ENCODE data around the gene RS1.

RS1 gene

DNA sequence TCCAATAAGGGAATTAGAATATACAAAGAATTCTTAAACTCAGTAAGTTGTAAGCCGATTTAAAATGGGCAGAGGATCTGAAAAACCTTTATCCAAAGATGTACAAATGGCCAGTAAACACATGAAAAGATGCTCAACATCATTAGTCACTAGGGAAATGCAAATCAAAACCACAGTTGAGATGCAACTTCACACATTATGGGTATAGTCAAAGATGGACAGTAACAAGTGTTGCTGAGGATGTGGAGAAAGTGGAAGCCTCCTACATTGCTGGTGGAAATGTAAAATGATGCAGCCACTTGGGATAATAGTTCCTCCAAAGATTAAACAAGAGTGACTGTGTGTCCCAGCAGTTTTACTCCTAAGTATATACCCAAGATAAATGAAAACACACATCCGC is 32.6 kb downstream of the RS1 start (continued):
- TF ChIP-seq ZNF175 (tag by site-specific recombination; IDR thresholded peaks at IDR 0.05) (no peak), IKZF3 (tag by site-specific recombination; IDR thresholded peaks at IDR 0.05) (no peak)

DNA sequence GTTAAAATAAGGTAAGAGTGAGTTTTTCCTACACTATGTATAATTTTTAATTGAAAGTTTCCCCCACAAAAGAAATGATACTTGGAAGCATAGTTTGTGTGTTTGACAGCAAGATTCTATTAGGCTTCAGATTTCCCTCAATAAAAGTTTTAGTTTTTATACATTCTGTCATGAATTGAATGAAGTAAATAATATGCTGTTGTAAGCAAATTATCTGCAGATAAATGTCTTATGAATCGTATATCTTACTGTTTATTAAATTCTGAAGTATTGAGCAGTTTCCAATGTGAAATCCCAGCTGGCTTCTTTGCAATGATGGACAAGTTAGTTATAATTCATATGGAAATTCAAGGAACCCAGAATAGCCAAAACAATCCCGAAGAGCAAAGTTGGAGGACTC is 33.5 kb downstream of the RS1 start:
- no peak overlapping the region for H3K4me3 ChIP-seq (ENCODE audit: low read depth, low read length)
- no peaks in the 10 kb centered on the region for H3K4me1 ChIP-seq (ENCODE audit: control insufficient read depth, insufficient read depth, low read length)
- H3K9me3 ChIP-seq (ENCODE audit: control insufficient read depth, insufficient read depth, low read depth, low read length): no peaks in the 10 kb centered on the region
- no peak overlapping the region for H3K27ac ChIP-seq (ENCODE audit: extremely low read depth, low read depth, low read length)
- no peaks in the 10 kb centered on the region for H3K36me3 ChIP-seq (ENCODE audit: control insufficient read depth in 2 of 2, insufficient read depth in 1 of 2, low read length in 2 of 2)
- ChIA-PET POLR2A (no interaction called here), CTCF (no interaction called here)
- TF ChIP-seq, protein P1, sequence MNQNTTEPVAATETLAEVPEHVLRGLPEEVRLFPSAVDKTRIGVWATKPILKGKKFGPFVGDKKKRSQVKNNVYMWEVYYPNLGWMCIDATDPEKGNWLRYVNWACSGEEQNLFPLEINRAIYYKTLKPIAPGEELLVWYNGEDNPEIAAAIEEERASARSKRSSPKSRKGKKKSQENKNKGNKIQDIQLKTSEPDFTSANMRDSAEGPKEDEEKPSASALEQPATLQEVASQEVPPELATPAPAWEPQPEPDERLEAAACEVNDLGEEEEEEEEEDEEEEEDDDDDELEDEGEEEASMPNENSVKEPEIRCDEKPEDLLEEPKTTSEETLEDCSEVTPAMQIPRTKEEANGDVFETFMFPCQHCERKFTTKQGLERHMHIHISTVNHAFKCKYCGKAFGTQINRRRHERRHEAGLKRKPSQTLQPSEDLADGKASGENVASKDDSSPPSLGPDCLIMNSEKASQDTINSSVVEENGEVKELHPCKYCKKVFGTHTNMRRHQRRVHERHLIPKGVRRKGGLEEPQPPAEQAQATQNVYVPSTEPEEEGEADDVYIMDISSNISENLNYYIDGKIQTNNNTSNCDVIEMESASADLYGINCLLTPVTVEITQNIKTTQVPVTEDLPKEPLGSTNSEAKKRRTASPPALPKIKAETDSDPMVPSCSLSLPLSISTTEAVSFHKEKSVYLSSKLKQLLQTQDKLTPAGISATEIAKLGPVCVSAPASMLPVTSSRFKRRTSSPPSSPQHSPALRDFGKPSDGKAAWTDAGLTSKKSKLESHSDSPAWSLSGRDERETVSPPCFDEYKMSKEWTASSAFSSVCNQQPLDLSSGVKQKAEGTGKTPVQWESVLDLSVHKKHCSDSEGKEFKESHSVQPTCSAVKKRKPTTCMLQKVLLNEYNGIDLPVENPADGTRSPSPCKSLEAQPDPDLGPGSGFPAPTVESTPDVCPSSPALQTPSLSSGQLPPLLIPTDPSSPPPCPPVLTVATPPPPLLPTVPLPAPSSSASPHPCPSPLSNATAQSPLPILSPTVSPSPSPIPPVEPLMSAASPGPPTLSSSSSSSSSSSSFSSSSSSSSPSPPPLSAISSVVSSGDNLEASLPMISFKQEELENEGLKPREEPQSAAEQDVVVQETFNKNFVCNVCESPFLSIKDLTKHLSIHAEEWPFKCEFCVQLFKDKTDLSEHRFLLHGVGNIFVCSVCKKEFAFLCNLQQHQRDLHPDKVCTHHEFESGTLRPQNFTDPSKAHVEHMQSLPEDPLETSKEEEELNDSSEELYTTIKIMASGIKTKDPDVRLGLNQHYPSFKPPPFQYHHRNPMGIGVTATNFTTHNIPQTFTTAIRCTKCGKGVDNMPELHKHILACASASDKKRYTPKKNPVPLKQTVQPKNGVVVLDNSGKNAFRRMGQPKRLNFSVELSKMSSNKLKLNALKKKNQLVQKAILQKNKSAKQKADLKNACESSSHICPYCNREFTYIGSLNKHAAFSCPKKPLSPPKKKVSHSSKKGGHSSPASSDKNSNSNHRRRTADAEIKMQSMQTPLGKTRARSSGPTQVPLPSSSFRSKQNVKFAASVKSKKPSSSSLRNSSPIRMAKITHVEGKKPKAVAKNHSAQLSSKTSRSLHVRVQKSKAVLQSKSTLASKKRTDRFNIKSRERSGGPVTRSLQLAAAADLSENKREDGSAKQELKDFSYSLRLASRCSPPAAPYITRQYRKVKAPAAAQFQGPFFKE (tag by site-specific recombination; IDR thresholded peaks at IDR 0.05; ENCODE audit: borderline replicate concordance): no peak
- TF ChIP-seq ZNF140 (tag by site-specific recombination; IDR thresholded peaks at IDR 0.05) (no peak), ZNF830 (tag by site-specific recombination; IDR thresholded peaks at IDR 0.05; ENCODE audit: low read depth) (no peak), ZNF600 (tag by site-specific recombination; IDR thresholded peaks at IDR 0.05) (no peak)

DNA sequence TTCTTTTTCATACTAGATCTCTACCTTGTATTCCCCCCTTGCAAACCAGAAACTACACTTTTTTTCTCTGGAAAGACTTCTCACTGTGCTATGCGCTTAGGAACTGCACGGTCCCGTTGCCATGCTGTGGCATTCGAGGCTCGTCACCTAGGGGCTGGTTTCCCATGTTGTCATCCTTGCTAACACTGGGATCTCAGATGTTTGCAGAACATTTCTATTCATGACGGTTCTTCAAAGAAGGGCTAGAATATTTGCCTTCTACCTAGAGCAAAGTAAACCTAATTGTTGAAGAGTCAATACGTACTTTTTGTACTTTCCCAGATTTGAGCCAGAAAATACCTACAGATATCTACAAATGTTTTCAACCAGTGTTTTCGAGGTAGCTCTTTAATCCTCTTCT is 41.0 kb downstream of the RS1 start:
- Histone ChIP-seq H3K4me3 (ENCODE audit: low read depth, low read length) (no peak overlapping the region), H3K4me1 (ENCODE audit: control insufficient read depth, insufficient read depth, low read length) (no peaks in the 10 kb centered on the region), H3K27ac (ENCODE audit: extremely low read depth, low read depth, low read length) (no peak overlapping the region), H3K36me3 (ENCODE audit: control insufficient read depth in 2 of 2, insufficient read depth in 1 of 2, low read length in 2 of 2) (peaks cover 0 to 10% of the 10 kb centered on the region in 2 experiments; a peak in 1 of 3 replicates), H3K9me3 (ENCODE audit: control insufficient read depth, insufficient read depth, low read depth, low read length) (no peaks in the 10 kb centered on the region)
- CTCF ChIA-PET: interaction anchor here (1.2 kb wide), 1 partner anchor 12 kb away, joined by 3 read pairs; no protein-coding TSS in a partner anchor
- POLR2A ChIA-PET: no interaction called here
- no peak for TF ChIP-seq ZNF624 (tag by site-specific recombination; IDR thresholded peaks at IDR 0.05)
- no peak for TF ChIP-seq ZNF626 (tag by site-specific recombination; IDR thresholded peaks at IDR 0.05)
- TF ChIP-seq, protein P2, sequence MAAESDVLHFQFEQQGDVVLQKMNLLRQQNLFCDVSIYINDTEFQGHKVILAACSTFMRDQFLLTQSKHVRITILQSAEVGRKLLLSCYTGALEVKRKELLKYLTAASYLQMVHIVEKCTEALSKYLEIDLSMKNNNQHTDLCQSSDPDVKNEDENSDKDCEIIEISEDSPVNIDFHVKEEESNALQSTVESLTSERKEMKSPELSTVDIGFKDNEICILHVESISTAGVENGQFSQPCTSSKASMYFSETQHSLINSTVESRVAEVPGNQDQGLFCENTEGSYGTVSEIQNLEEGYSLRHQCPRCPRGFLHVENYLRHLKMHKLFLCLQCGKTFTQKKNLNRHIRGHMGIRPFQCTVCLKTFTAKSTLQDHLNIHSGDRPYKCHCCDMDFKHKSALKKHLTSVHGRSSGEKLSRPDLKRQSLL (tag by site-specific recombination; IDR thresholded peaks at IDR 0.05): no peak
- no peak for TF ChIP-seq ZNF600 (tag by site-specific recombination; IDR thresholded peaks at IDR 0.05)
- TF ChIP-seq, protein P3, sequence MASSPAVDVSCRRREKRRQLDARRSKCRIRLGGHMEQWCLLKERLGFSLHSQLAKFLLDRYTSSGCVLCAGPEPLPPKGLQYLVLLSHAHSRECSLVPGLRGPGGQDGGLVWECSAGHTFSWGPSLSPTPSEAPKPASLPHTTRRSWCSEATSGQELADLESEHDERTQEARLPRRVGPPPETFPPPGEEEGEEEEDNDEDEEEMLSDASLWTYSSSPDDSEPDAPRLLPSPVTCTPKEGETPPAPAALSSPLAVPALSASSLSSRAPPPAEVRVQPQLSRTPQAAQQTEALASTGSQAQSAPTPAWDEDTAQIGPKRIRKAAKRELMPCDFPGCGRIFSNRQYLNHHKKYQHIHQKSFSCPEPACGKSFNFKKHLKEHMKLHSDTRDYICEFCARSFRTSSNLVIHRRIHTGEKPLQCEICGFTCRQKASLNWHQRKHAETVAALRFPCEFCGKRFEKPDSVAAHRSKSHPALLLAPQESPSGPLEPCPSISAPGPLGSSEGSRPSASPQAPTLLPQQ (tag by site-specific recombination; IDR thresholded peaks at IDR 0.05): no peak
- TF ChIP-seq ZNF354C (tag by site-specific recombination; IDR thresholded peaks at IDR 0.05; ENCODE audit: borderline replicate concordance, low read depth): no peak

DNA sequence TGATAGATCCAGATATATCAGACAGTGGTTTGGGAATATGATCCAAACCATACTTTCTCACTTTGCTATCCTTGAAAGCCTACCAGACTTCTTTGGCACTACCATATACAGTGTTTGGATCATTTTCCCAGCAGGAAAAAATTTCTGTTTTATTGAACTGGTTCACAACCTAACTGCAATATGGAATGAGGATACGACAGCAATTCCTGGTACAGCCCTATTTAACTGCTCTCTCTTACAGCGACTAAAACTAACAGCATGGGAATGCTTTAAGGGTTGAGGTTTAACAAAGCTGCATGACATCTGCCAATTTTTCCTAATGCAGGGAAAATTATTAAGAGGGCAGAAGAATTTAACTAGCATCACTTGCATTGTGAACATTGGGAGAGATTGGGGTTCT is 47.3 kb downstream of the RS1 start:
- Histone ChIP-seq H3K4me1 (ENCODE audit: control insufficient read depth, insufficient read depth, low read length) (no peaks in the 10 kb centered on the region), H3K9me3 (ENCODE audit: control insufficient read depth, insufficient read depth, low read depth, low read length) (no peaks in the 10 kb centered on the region), H3K36me3 (ENCODE audit: control insufficient read depth in 2 of 2, insufficient read depth in 1 of 2, low read length in 2 of 2) (peaks cover 0 to 14% of the 10 kb centered on the region in 2 experiments; a peak in 1 of 3 replicates), H3K4me3 (ENCODE audit: low read depth, low read length) (no peak overlapping the region), H3K27ac (ENCODE audit: extremely low read depth, low read depth, low read length) (no peak overlapping the region)
- POLR2A ChIA-PET: no interaction called here
- CTCF ChIA-PET: interaction anchor here (0.6 kb wide), 2 partner anchors 139 to 517 kb away, joined by 3 to 4 read pairs; no protein-coding TSS in a partner anchor
- TF ChIP-seq ZNF121 (tag by site-specific recombination; IDR thresholded peaks at IDR 0.05): no peak
- TF ChIP-seq ZNF19 (tag by site-specific recombination; IDR thresholded peaks at IDR 0.05; ENCODE audit: low read depth): no peak
- no peak for TF ChIP-seq KLF7 (tag by site-specific recombination; IDR thresholded peaks at IDR 0.05; ENCODE audit: borderline replicate concordance)
- TF ChIP-seq ZNF404 (tag by site-specific recombination; IDR thresholded peaks at IDR 0.05): no peak
- TF ChIP-seq, protein P4, sequence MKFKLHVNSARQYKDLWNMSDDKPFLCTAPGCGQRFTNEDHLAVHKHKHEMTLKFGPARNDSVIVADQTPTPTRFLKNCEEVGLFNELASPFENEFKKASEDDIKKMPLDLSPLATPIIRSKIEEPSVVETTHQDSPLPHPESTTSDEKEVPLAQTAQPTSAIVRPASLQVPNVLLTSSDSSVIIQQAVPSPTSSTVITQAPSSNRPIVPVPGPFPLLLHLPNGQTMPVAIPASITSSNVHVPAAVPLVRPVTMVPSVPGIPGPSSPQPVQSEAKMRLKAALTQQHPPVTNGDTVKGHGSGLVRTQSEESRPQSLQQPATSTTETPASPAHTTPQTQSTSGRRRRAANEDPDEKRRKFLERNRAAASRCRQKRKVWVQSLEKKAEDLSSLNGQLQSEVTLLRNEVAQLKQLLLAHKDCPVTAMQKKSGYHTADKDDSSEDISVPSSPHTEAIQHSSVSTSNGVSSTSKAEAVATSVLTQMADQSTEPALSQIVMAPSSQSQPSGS (tag by site-specific recombination; IDR thresholded peaks at IDR 0.05; ENCODE audit: low read depth): no peak
- no peak for TF ChIP-seq BCL11A (tag by site-specific recombination; IDR thresholded peaks at IDR 0.05; ENCODE audit: low read depth)
- TF ChIP-seq ZNF48 (tag by site-specific recombination; IDR thresholded peaks at IDR 0.05): no peak
- no peak for TF ChIP-seq ZNF274 (IDR thresholded peaks at IDR 0.05; ENCODE audit: low read length)
- no peak for TF ChIP-seq ZNF274 (tag by site-specific recombination; IDR thresholded peaks at IDR 0.05; ENCODE audit: borderline replicate concordance)
- TF ChIP-seq ZNF785 (tag by site-specific recombination; IDR thresholded peaks at IDR 0.05): no peak
